CD8-positive, alpha-beta memory T cell (primary cell): Measurements from ENCODE around the gene DGKI. TPM values are rescaled to one million over a fixed set of nuclear protein-coding genes. Genes with fewer than 3 reads are reported as not detected.

Source experiments
- CTCF ChIA-PET: fragments of 350-600 bp; sonication (Branson Sonifier 250); formaldehyde crosslinking; loops from one replicate; lab custom pipeline; 2021; ENCODE audit warnings: antibody characterized with exemption; lab: Charles Lee
- POLR2A ChIA-PET: fragments of 350-600 bp; sonication (Branson Sonifier 250); formaldehyde crosslinking; loops from one replicate; lab custom pipeline; 2021; ENCODE audit warnings: antibody characterized with exemption; lab: Charles Lee
- DNase-seq, 5 donors: peaks; one replicate each; pipeline versions ENCODE4 v3.0.0 to v3.0.0-alpha.2; 2020 to 2022; ENCODE audit warnings: mixed read lengths in 1 of 5
- H3K27ac ChIP-seq: one replicate; pipeline ENCODE4 v1.7.0; 2013; ENCODE audit warnings: low read depth, mild to moderate bottlenecking, low read length, moderate library complexity
- H3K27me3 ChIP-seq: 2 replicates; pipeline ENCODE4 v1.7.0; 2013; ENCODE audit warnings: low read length, mild to moderate bottlenecking; ENCODE audit not compliant: insufficient read depth, poor library complexity, severe bottlenecking
- H3K36me3 ChIP-seq: 2 replicates; pipeline ENCODE4 v1.7.0; 2013; ENCODE audit warnings: mild to moderate bottlenecking, low read length, moderate library complexity; ENCODE audit not compliant: insufficient read depth
- H3K4me1 ChIP-seq: 2 replicates; pipeline ENCODE4 v1.7.0; 2013; ENCODE audit warnings: mild to moderate bottlenecking, low read length, moderate library complexity; ENCODE audit not compliant: insufficient read depth
- H3K4me3 ChIP-seq: 2 replicates; pipeline ENCODE4 v1.7.0; 2013; ENCODE audit warnings: mild to moderate bottlenecking, low read length
- H3K9me3 ChIP-seq: 2 replicates; pipeline ENCODE4 v1.7.0; 2013; ENCODE audit warnings: mild to moderate bottlenecking, low read length
- H3K27ac Mint-ChIP-seq, 8 donors: one replicate each; pipeline ENCODE4 v1.8.0; 2020 to 2021; ENCODE audit warnings: mixed read lengths in 8 of 8, mild to moderate bottlenecking in 6 of 8, inconsistent platforms in 3 of 8, moderate library complexity in 3 of 8
- H3K27me3 Mint-ChIP-seq, 2 donors: one replicate each; pipeline ENCODE4 v1.8.0; 2020 to 2021; ENCODE audit warnings: mixed read lengths in 2 of 2, mild to moderate bottlenecking in 1 of 2, moderate library complexity in 1 of 2
- H3K36me3 Mint-ChIP-seq, 3 donors: one replicate each; pipeline ENCODE4 v1.8.0; 2020 to 2021; ENCODE audit warnings: mixed read lengths in 3 of 3, inconsistent platforms in 1 of 3, mild to moderate bottlenecking in 1 of 3
- H3K4me1 Mint-ChIP-seq, 3 donors: one replicate each; pipeline ENCODE4 v1.8.0; 2020 to 2021; ENCODE audit warnings: mixed read lengths in 3 of 3, inconsistent platforms in 1 of 3, mild to moderate bottlenecking in 1 of 3
- H3K4me3 Mint-ChIP-seq, 7 donors: one replicate each; pipeline ENCODE4 v1.8.0; 2020 to 2021; ENCODE audit warnings: mixed read lengths in 7 of 7, mild to moderate bottlenecking in 6 of 7, moderate library complexity in 4 of 7, inconsistent platforms in 2 of 7
- H3K9me3 Mint-ChIP-seq, 5 donors: one replicate each; pipeline ENCODE4 v1.8.0; 2020 to 2022; ENCODE audit warnings: mixed read lengths in 5 of 5, mild to moderate bottlenecking in 3 of 5, moderate library complexity in 2 of 5, inconsistent platforms in 1 of 5
- polyA plus RNA-seq: library from polyadenylated mRNA; unstranded; fragments of 300-500 nt; fragmentation: Illumina TruSeq; gene quantifications from one replicate; pipeline ENCODE4 v1.2.3, GENCODE V29; 2021
- total RNA-seq, 2 experiments: library from RNA; stranded (reverse); gene quantifications; one replicate each; pipeline ENCODE4 v1.2.3, GENCODE V29; 2021

Gene DGKI
- total and polyA plus RNA-seq, 3 experiments from 2014 or later, result 1.3 to 1.4 TPM; not detected in 1

GRCh38 chr7:137480824-137481365, 365.9 kb downstream of the DGKI start:
- Histone ChIP-seq H3K4me1 (no peaks in the 10 kb centered on the region), H3K4me3 (no peak overlapping the region), H3K27me3 (no peaks in the 10 kb centered on the region), H3K9me3 (no peaks in the 10 kb centered on the region), H3K36me3 (no peaks in the 10 kb centered on the region), H3K27ac (no peak overlapping the region)
- no peak for DNase-seq
- Mint-ChIP-seq H3K9me3 (peaks cover 0 to 4% (median 0%) of the 10 kb centered on the region in 5 donors), H3K27ac (no peak overlapping the region), H3K4me3 (no peak overlapping the region), H3K27me3 (peaks cover 0 to 2% of the 10 kb centered on the region in 2 donors), H3K36me3 (peaks cover 0 to 1% (median 0%) of the 10 kb centered on the region in 3 donors), H3K4me1 (no peaks in the 10 kb centered on the region)
- ChIA-PET CTCF (no interaction called here), POLR2A (no interaction called here)

- H3K27ac ChIP-seq, result no peak overlapping the region
- no peaks in the 10 kb centered on the region for H3K36me3 ChIP-seq
- H3K9me3 Mint-ChIP-seq, result peaks cover 0 to 6% (median 0%) of the 10 kb centered on the region in 5 donors
- no peaks in the 10 kb centered on the region for H3K4me1 ChIP-seq
- peaks cover 0 to 1% (median 0%) of the 10 kb centered on the region in 3 donors for H3K36me3 Mint-ChIP-seq
- POLR2A ChIA-PET, result no interaction called here
- no peaks in the 10 kb centered on the region for H3K9me3 ChIP-seq
- H3K4me3 ChIP-seq, result no peak overlapping the region
- no peaks in the 10 kb centered on the region for H3K4me1 Mint-ChIP-seq
- DNase-seq, result no peak
- H3K27me3 Mint-ChIP-seq, result peaks cover 0 to 2% of the 10 kb centered on the region in 2 donors
- CTCF ChIA-PET, result no interaction called here
- no peak overlapping the region for H3K4me3 Mint-ChIP-seq
- H3K27ac Mint-ChIP-seq, result no peak overlapping the region
- H3K27me3 ChIP-seq, result no peaks in the 10 kb centered on the region
These were observed 366.4 kb downstream of the DGKI start for GRCh38 chr7:137480401-137480800.

DNA sequence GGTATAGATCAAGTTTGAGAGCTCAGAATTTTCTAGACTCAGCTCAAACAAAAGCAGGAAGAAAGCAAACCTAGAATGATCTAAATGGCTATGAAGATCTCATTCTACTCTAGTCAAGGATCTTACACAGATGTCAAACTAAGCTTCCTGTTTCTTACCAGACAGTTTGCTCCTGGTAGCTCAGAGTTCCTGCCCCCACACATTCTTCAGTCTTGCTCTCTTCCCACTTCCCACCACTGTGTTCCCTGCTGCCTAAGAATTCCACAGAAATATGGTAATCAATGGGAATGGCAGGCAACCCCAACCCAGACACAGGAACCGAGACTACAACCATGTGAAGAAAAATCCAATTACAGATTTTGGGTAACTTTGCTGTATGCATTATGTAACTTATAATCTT, 369.8 kb downstream of the DGKI start:
- CTCF ChIA-PET, result no interaction called here

GRCh38 chr7:137475966-137476365, 370.8 kb downstream of the DGKI start:
- H3K27ac ChIP-seq, result no peak overlapping the region
- no peaks in the 10 kb centered on the region for H3K27me3 ChIP-seq
- Mint-ChIP-seq H3K36me3 (no peaks in the 10 kb centered on the region), H3K9me3 (peaks cover 0 to 6% (median 0%) of the 10 kb centered on the region in 5 donors), H3K27ac (no peak overlapping the region), H3K27me3 (no peaks in the 10 kb centered on the region), H3K4me1 (no peaks in the 10 kb centered on the region), H3K4me3 (no peak overlapping the region)
- H3K4me1 ChIP-seq, result no peaks in the 10 kb centered on the region
- no peaks in the 10 kb centered on the region for H3K9me3 ChIP-seq
- H3K36me3 ChIP-seq, result no peaks in the 10 kb centered on the region
- H3K4me3 ChIP-seq, result no peak overlapping the region
- no peak for DNase-seq
- ChIA-PET POLR2A (no interaction called here), CTCF (no interaction called here)

More for the DNA sequence above, 369.8 kb downstream of the DGKI start:
- H3K27me3 Mint-ChIP-seq, result no peaks in the 10 kb centered on the region
- no peaks in the 10 kb centered on the region for H3K4me1 Mint-ChIP-seq
- H3K36me3 Mint-ChIP-seq, result no peaks in the 10 kb centered on the region
- POLR2A ChIA-PET, result no interaction called here
- no peaks in the 10 kb centered on the region for H3K27me3 ChIP-seq
- no peaks in the 10 kb centered on the region for H3K36me3 ChIP-seq
- H3K9me3 Mint-ChIP-seq, result peaks cover 0 to 6% (median 0%) of the 10 kb centered on the region in 5 donors
- no peaks in the 10 kb centered on the region for H3K9me3 ChIP-seq
- no peaks in the 10 kb centered on the region for H3K4me1 ChIP-seq
- no peak for DNase-seq
- H3K27ac Mint-ChIP-seq, result no peak overlapping the region
- H3K4me3 Mint-ChIP-seq, result no peak overlapping the region
- no peak overlapping the region for H3K27ac ChIP-seq
- no peak overlapping the region for H3K4me3 ChIP-seq

- no peaks in the 10 kb centered on the region for H3K27me3 ChIP-seq
- no peaks in the 10 kb centered on the region for H3K9me3 ChIP-seq
- Mint-ChIP-seq H3K27me3 (no peaks in the 10 kb centered on the region), H3K36me3 (no peaks in the 10 kb centered on the region), H3K4me3 (no peak overlapping the region), H3K27ac (no peak overlapping the region), H3K4me1 (no peaks in the 10 kb centered on the region), H3K9me3 (peaks cover 0 to 6% (median 0%) of the 10 kb centered on the region in 5 donors)
- CTCF ChIA-PET, result no interaction called here
- H3K4me1 ChIP-seq, result no peaks in the 10 kb centered on the region
- POLR2A ChIA-PET, result no interaction called here
- H3K36me3 ChIP-seq, result no peaks in the 10 kb centered on the region
- DNase-seq, result no peak
- no peak overlapping the region for H3K27ac ChIP-seq
- H3K4me3 ChIP-seq, result no peak overlapping the region
These were observed 372.2 kb downstream of the DGKI start for GRCh38 chr7:137474540-137475026.

- ChIA-PET CTCF (no interaction called here), POLR2A (no interaction called here)
- H3K36me3 ChIP-seq, result no peaks in the 10 kb centered on the region
- peaks cover 0 to 2% of the 10 kb centered on the region in 2 donors for H3K27me3 Mint-ChIP-seq
- no peaks in the 10 kb centered on the region for H3K4me1 Mint-ChIP-seq
- DNase-seq, result no peak
- H3K27ac ChIP-seq, result no peak overlapping the region
- no peak overlapping the region for H3K27ac Mint-ChIP-seq
- no peaks in the 10 kb centered on the region for H3K27me3 ChIP-seq
- no peak overlapping the region for H3K4me3 Mint-ChIP-seq
- no peaks in the 10 kb centered on the region for H3K4me1 ChIP-seq
- no peaks in the 10 kb centered on the region for H3K9me3 ChIP-seq
- no peak overlapping the region for H3K4me3 ChIP-seq
- peaks cover 0 to 4% (median 0%) of the 10 kb centered on the region in 5 donors for H3K9me3 Mint-ChIP-seq
- no peaks in the 10 kb centered on the region for H3K36me3 Mint-ChIP-seq
These were observed 375.6 kb downstream of the DGKI start for GRCh38 chr7:137471128-137471527.

GRCh38 chr7:137469858-137470257, 376.9 kb downstream of the DGKI start:
- Histone ChIP-seq H3K4me1 (no peaks in the 10 kb centered on the region), H3K27ac (no peak overlapping the region), H3K27me3 (no peaks in the 10 kb centered on the region), H3K9me3 (no peaks in the 10 kb centered on the region), H3K36me3 (no peaks in the 10 kb centered on the region), H3K4me3 (no peak overlapping the region)
- Mint-ChIP-seq H3K27me3 (peaks cover 0 to 2% of the 10 kb centered on the region in 2 donors), H3K9me3 (no peaks in the 10 kb centered on the region), H3K27ac (no peak overlapping the region), H3K4me1 (no peaks in the 10 kb centered on the region), H3K4me3 (no peak overlapping the region), H3K36me3 (no peaks in the 10 kb centered on the region)
- ChIA-PET POLR2A (no interaction called here), CTCF (no interaction called here)
- DNase-seq, result no peak

DNA sequence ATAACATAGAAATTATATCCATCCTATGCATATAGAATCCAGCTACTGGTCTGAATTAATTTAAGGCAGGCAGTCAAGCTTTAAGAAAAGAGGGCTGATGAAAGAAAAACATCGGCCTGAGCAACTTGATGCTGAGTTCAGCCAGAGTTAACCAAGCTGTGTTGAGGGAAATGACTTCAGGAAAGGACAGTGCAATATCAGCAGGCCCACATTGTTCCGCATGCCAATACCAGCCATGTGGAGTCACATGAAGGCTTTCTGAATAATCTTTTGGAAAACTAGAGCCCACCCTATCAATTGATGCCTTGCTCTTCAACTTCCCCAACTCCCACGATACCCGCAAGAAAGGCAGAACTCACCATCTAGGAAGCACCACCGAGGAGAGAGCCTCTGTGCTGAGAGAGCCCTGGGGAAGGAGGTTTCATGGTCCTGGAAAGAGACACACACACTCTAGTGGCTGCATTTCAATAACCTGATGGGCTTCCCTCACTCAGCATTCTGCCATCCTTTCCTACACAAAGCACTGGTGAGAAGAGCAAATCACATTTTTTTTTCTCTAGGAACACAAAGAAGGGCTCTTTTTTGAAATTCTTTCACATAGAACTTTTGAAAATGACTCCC, 377.5 kb downstream of the DGKI start:
- H3K9me3 ChIP-seq, result no peaks in the 10 kb centered on the region
- H3K4me3 ChIP-seq, result no peak overlapping the region
- ChIA-PET CTCF (no interaction called here), POLR2A (no interaction called here)
- H3K27me3 ChIP-seq, result no peaks in the 10 kb centered on the region
- no peaks in the 10 kb centered on the region for H3K4me1 ChIP-seq
- Mint-ChIP-seq H3K4me1 (no peaks in the 10 kb centered on the region), H3K36me3 (no peaks in the 10 kb centered on the region), H3K4me3 (no peak overlapping the region), H3K27ac (no peak overlapping the region), H3K27me3 (peaks cover 0 to 2% of the 10 kb centered on the region in 2 donors), H3K9me3 (no peaks in the 10 kb centered on the region)
- no peaks in the 10 kb centered on the region for H3K36me3 ChIP-seq
- DNase-seq, result no peak
- no peak overlapping the region for H3K27ac ChIP-seq
